ENCODE data around the gene ZYG11A. TPM values are rescaled to one million over a fixed set of nuclear protein-coding genes. Genes with fewer than 3 reads are reported as not detected.

The ZYG11A gene
- total RNA-seq, 4 donors from 2014 or later, result not detected

DNA sequence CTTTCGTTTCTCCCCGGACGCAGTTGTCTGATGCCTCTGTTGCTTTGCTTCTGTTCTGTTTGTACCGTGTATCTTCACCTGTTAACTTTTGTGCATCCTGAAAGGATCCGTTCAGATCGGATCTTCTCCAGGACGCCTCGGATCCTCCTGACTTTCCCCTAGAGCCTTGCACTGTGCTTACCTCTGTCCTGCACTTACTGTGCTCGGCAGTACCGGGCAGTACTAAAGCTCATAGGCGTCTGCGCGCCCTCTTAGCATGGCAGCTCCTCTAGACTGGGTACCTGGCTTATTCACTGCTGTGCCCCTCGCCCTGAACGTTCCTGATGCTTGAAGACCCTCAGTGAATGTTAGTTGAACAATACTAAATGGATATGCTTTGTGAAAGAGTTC lies 85.5 kb downstream of the ZYG11A start:
- intact Hi-C loops (cut with DNase I; ENCODE audit: low total_unique reads) (loop anchor here (5.0 to 10.0 kb wide), 2 partner anchors 226 to 563 kb away; partner anchors contain the start of gene CC2D1B), in situ Hi-C loops (cut with MboI; ENCODE audit: low sequenced_read_pairs in 4 of 4) (loop anchor here in 2 of 4 donors (10.0 kb wide), 1 partner anchor 223 kb away; no protein-coding TSS in a partner anchor)
- TF ChIP-seq, protein P1, sequence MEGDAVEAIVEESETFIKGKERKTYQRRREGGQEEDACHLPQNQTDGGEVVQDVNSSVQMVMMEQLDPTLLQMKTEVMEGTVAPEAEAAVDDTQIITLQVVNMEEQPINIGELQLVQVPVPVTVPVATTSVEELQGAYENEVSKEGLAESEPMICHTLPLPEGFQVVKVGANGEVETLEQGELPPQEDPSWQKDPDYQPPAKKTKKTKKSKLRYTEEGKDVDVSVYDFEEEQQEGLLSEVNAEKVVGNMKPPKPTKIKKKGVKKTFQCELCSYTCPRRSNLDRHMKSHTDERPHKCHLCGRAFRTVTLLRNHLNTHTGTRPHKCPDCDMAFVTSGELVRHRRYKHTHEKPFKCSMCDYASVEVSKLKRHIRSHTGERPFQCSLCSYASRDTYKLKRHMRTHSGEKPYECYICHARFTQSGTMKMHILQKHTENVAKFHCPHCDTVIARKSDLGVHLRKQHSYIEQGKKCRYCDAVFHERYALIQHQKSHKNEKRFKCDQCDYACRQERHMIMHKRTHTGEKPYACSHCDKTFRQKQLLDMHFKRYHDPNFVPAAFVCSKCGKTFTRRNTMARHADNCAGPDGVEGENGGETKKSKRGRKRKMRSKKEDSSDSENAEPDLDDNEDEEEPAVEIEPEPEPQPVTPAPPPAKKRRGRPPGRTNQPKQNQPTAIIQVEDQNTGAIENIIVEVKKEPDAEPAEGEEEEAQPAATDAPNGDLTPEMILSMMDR (IDR thresholded peaks at IDR 0.05 in 4 of 5, conservative IDR thresholded peaks at IDR 0.05 in 1 of 5), result no peak
- no peak for TF ChIP-seq POLR2A (IDR thresholded peaks at IDR 0.05)
- peak; percentile 2 to 13 for ATAC-seq
- no peaks in the 10 kb centered on the region for H3K36me3 ChIP-seq
- peaks cover 9 to 23% of the 10 kb centered on the region in 2 donors for H3K4me1 ChIP-seq
- H3K9me3 ChIP-seq, result no peaks in the 10 kb centered on the region
- H3K27ac ChIP-seq, result peak overlapping the region; percentile 91 to 94 (median 92)
- H3K4me3 ChIP-seq, result peak overlapping the region; percentile 81 to 90 (median 88)
- H3K27me3 ChIP-seq, result no peaks in the 10 kb centered on the region
- no peak for DNase-seq

DNA sequence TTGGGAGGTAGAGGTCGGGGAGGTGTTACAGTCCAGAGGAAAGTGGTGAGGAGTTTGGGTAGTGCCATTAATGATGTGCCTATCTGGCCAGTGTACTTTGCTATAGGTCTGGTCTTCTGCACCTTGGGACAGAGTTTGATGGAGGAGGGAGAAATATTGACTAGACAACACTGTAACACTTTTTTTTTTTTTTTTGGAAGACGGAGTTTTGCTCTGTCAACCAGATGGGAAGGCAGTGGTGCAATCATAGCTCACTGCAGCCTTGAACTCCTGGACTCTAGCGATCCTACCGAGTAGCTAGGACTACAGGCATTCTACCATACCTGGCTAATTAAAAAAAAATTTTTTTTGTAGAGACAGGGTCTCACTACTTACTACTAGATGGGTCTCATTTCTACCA lies 86.5 kb downstream of the ZYG11A start:
- H3K9me3 ChIP-seq, result no peaks in the 10 kb centered on the region
- no peak for ATAC-seq
- TF ChIP-seq, protein P1 (IDR thresholded peaks at IDR 0.05 in 4 of 5, conservative IDR thresholded peaks at IDR 0.05 in 1 of 5), result no peak
- no peak for TF ChIP-seq POLR2A (IDR thresholded peaks at IDR 0.05)
- no peak for DNase-seq
- peaks cover 9 to 23% of the 10 kb centered on the region in 2 donors for H3K4me1 ChIP-seq
- intact Hi-C loops (cut with DNase I; ENCODE audit: low total_unique reads), result loop anchor here (5.0 to 10.0 kb wide), 2 partner anchors 227 to 564 kb away; partner anchors contain the start of gene CC2D1B
- in situ Hi-C loops (cut with MboI; ENCODE audit: low sequenced_read_pairs in 4 of 4), result loop anchor here in 2 of 4 donors (10.0 kb wide), 1 partner anchor 224 kb away; no protein-coding TSS in a partner anchor
- H3K27ac ChIP-seq, result no peak overlapping the region
- no peaks in the 10 kb centered on the region for H3K27me3 ChIP-seq
- no peaks in the 10 kb centered on the region for H3K36me3 ChIP-seq
- no peak overlapping the region for H3K4me3 ChIP-seq

DNA sequence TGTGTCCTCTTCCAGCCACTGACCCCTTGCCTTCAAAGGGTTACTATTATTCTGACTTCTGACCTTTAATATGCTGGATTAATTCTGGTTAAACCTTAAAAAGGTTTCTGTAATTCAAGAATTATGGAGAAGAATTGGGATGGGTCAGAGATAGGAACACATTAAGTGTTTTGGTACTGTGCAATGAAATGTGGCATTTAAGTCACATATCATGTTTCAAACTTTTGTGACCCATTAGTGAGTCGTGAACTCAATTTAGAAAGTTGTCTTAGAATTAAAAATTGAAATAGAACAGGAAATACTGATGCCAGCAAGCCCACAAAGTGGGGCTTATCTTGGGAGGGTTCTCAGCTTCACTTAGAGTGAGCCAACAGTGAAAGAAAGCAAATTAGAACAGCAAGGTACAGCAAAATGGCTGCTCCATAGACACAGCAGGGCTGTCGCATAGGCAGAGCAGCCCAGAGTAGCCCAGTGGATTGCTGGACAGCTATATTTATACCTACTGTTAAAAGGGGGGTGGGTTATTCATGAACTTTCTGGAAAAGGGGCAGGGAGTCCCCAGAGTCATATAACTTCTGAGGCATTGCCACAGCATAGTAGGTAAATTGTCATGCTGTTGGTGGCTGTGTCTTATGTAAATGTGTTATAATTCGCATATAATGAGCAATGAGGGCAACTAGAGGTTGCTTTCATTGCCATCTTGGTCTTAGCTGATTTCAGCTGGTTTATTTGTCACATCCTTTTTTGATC lies 95.0 kb downstream of the ZYG11A start:
- intact Hi-C loops (cut with DNase I; ENCODE audit: low total_unique reads) (no loop called here), in situ Hi-C loops (cut with MboI; ENCODE audit: low sequenced_read_pairs in 4 of 4) (no loop called here)
- TF ChIP-seq, protein P1 (IDR thresholded peaks at IDR 0.05 in 4 of 5, conservative IDR thresholded peaks at IDR 0.05 in 1 of 5), result no peak
- no peak for TF ChIP-seq POLR2A (IDR thresholded peaks at IDR 0.05)
- no peaks in the 10 kb centered on the region for H3K27me3 ChIP-seq
- ATAC-seq (peak in 1 of 2 donors; percentile 42), DNase-seq (no peak)
- H3K9me3 ChIP-seq, result no peaks in the 10 kb centered on the region
- peak overlapping the region in 3 of 4 donors; percentile 14 to 25 (median 24) for H3K27ac ChIP-seq
- H3K4me3 ChIP-seq, result no peak overlapping the region
- peaks cover 15 to 32% of the 10 kb centered on the region in 2 donors for H3K4me1 ChIP-seq
- H3K36me3 ChIP-seq, result no peaks in the 10 kb centered on the region

DNA sequence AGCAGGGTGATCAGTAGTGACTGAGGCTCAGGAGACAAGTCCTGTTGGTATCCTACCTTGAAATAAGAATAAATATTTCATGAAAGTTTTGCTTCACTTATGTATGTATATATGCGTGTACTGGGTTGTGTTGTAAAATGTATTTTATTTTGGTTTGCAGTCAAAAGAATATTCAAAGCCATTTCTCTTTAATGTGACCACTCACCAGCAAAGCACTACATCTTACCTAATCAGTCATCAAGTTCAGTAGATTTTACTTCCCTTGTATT lies 95.6 kb downstream of the ZYG11A start:
- intact Hi-C loops (cut with DNase I; ENCODE audit: low total_unique reads), result no loop called here
- in situ Hi-C loops (cut with MboI; ENCODE audit: low sequenced_read_pairs in 4 of 4), result no loop called here
- no peak for DNase-seq

More for the DNA sequence above, 95.6 kb downstream of the ZYG11A start:
- Histone ChIP-seq H3K36me3 (no peaks in the 10 kb centered on the region), H3K27ac (no peak overlapping the region), H3K9me3 (no peaks in the 10 kb centered on the region), H3K4me3 (no peak overlapping the region), H3K27me3 (no peaks in the 10 kb centered on the region), H3K4me1 (peaks cover 15 to 32% of the 10 kb centered on the region in 2 donors)
- TF ChIP-seq, protein P1 (IDR thresholded peaks at IDR 0.05 in 4 of 5, conservative IDR thresholded peaks at IDR 0.05 in 1 of 5), result no peak
- TF ChIP-seq POLR2A (IDR thresholded peaks at IDR 0.05), result no peak
- no peak for ATAC-seq
